GM12891 (cell line): ENCODE data around the gene MKRN3.

ENCODE experiments used
- POLR2A ChIP-seq: IDR thresholded peaks from 2 replicates; pipeline ENCODE4 v1.6.1; 2011; ENCODE audit warnings: low read depth, low read length, control low read depth
- POU2F2 ChIP-seq: IDR thresholded peaks from 2 replicates; pipeline ENCODE4 v1.6.1; 2011; ENCODE audit warnings: low read depth, mild to moderate bottlenecking, control low read depth, low read length, moderate library complexity
- SPI1 ChIP-seq: IDR thresholded peaks from 2 replicates; pipeline ENCODE4 v1.6.1; 2011; ENCODE audit warnings: low read depth, low read length, control low read depth

GRCh38 chr15:23569151-23569925 is 3.9 kb downstream of the MKRN3 start:
- TF ChIP-seq POU2F2 (no peak), POLR2A (no peak), SPI1 (no peak)
